GM10266 (cell line): Measurements from ENCODE around the gene SLC22A16.

Source experiments
- DNase-seq: peaks from one replicate; pipeline ENCODE4 v3.0.0; 2012; ENCODE audit errors: extremely low spot score
- CTCF ChIP-seq: IDR thresholded peaks from 2 replicates; pipeline ENCODE4 v1.5.1; 2012; ENCODE audit warnings: mild to moderate bottlenecking, low read depth; ENCODE audit not compliant: control insufficient read depth, insufficient read depth; ENCODE audit errors: missing control alignments

SLC22A16 gene

GRCh38 chr6:110472739-110473138, 3.7 kb downstream of the SLC22A16 start:
- TF ChIP-seq CTCF = no peak
- no peak for DNase-seq

GRCh38 chr6:110471726-110472365, 4.6 kb downstream of the SLC22A16 start:
- no peak for DNase-seq
- no peak for TF ChIP-seq CTCF

GRCh38 chr6:110468731-110469130, 7.7 kb downstream of the SLC22A16 start:
- no peak for DNase-seq
- no peak for TF ChIP-seq CTCF

GRCh38 chr6:110467566-110468140, 8.8 kb downstream of the SLC22A16 start:
- TF ChIP-seq CTCF = no peak
- DNase-seq = no peak

GRCh38 chr6:110462884-110463481, 13.4 kb downstream of the SLC22A16 start:
- no peak for DNase-seq
- TF ChIP-seq CTCF = no peak

GRCh38 chr6:110461376-110461775, 15.0 kb downstream of the SLC22A16 start:
- DNase-seq = no peak

More at GRCh38 chr6:110461376-110461775, 15.0 kb downstream of the SLC22A16 start:
- no peak for TF ChIP-seq CTCF
